ENCODE measurements around the gene UCHL5. TPM values are rescaled to one million over a fixed set of nuclear protein-coding genes. Genes with fewer than 3 reads are reported as not detected.
A peak's percentile ranks its signal among the peaks of the same experiment; 100 is the strongest.
"Not testable (repeated sequence)": the region's sequence is repeated elsewhere in the genome, so short reads cannot be mapped to it uniquely, and the experiment has no call there.

UCHL5 gene
- total and polyA plus RNA-seq, 3 experiments from 2014 or later: 54.4 to 110 (median 106) TPM

- H3K9me3 ChIP-seq (ENCODE audit: low read length): no peaks in the 10 kb centered on the region
- peaks cover 2 to 10% (median 3%) of the 10 kb centered on the region in 3 donors for H3K36me3 Mint-ChIP-seq
- POLR2A ChIA-PET: no interaction called here
- no peaks in the 10 kb centered on the region for H3K4me1 ChIP-seq (ENCODE audit: insufficient read depth, low read length)
- no peak overlapping the region for H3K27ac ChIP-seq (ENCODE audit: low read depth, low read length)
- H3K4me3 ChIP-seq (ENCODE audit: low read length): no peak overlapping the region
- H3K9me3 Mint-ChIP-seq: no peaks in the 10 kb centered on the region
- no peak overlapping the region for H3K27ac Mint-ChIP-seq
- CTCF ChIA-PET: no interaction called here
- no peak overlapping the region for H3K4me3 Mint-ChIP-seq
- DNase-seq: no peak
- H3K36me3 ChIP-seq (ENCODE audit: insufficient read depth, low read length): no peaks in the 10 kb centered on the region
- H3K27me3 Mint-ChIP-seq: peaks cover 0 to 2% of the 10 kb centered on the region in 2 donors
- H3K27me3 ChIP-seq (ENCODE audit: insufficient read depth, low read length, poor library complexity, severe bottlenecking): no peaks in the 10 kb centered on the region
- H3K4me1 Mint-ChIP-seq: peaks cover 0 to 13% (median 10%) of the 10 kb centered on the region in 3 donors
Measured at GRCh38 chr1:192980856-192981255, 78.3 kb downstream of the UCHL5 start.

DNA sequence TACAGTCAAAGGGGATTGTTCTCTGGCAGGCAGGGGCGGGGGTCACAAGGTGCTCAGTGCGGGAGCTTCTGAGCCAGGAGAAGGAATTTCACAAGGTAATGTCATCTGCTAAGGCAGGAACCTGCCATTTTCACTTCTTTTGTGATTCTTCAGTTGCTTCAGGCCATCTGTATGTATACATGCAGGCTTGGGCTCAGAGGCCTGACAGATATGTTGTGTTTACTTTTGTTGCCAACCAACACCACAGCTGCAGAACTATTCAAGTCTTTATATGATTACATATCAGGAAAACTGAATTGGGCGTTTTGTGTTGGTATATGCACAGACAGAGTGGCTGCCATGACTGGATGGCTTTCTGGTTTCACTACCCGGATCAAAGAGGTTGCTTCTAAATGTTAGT is 78.8 kb downstream of the UCHL5 start:
- H3K4me1 ChIP-seq (ENCODE audit: insufficient read depth, low read length); H3K27me3 Mint-ChIP-seq; H3K36me3 ChIP-seq (ENCODE audit: insufficient read depth, low read length); H3K27me3 ChIP-seq (ENCODE audit: insufficient read depth, low read length, poor library complexity, severe bottlenecking); H3K9me3 ChIP-seq (ENCODE audit: low read length); POLR2A ChIA-PET; H3K4me3 Mint-ChIP-seq; H3K4me3 ChIP-seq (ENCODE audit: low read length); DNase-seq; H3K9me3 Mint-ChIP-seq; CTCF ChIA-PET; H3K27ac Mint-ChIP-seq; H3K27ac ChIP-seq (ENCODE audit: low read depth, low read length): not testable (repeated sequence)
- peaks cover 0 to 10% (median 3%) of the 10 kb centered on the region in 3 donors for H3K36me3 Mint-ChIP-seq
- H3K4me1 Mint-ChIP-seq: peaks cover 0 to 13% (median 10%) of the 10 kb centered on the region in 3 donors

GRCh38 chr1:192979542-192979941 is 79.6 kb downstream of the UCHL5 start:
- no peaks in the 10 kb centered on the region for H3K36me3 ChIP-seq (ENCODE audit: insufficient read depth, low read length)
- POLR2A ChIA-PET: no interaction called here
- H3K27me3 ChIP-seq (ENCODE audit: insufficient read depth, low read length, poor library complexity, severe bottlenecking): no peaks in the 10 kb centered on the region
- H3K4me1 ChIP-seq (ENCODE audit: insufficient read depth, low read length): no peaks in the 10 kb centered on the region
- peaks cover 0 to 10% (median 3%) of the 10 kb centered on the region in 3 donors for H3K36me3 Mint-ChIP-seq
- H3K4me3 Mint-ChIP-seq: no peak overlapping the region
- H3K4me1 Mint-ChIP-seq: peaks cover 0 to 13% (median 10%) of the 10 kb centered on the region in 3 donors
- no peak overlapping the region for H3K4me3 ChIP-seq (ENCODE audit: low read length)
- no peak overlapping the region for H3K27ac ChIP-seq (ENCODE audit: low read depth, low read length)
- H3K27me3 Mint-ChIP-seq: peaks cover 0 to 2% of the 10 kb centered on the region in 2 donors
- no peak for DNase-seq
- H3K27ac Mint-ChIP-seq: no peak overlapping the region
- no peaks in the 10 kb centered on the region for H3K9me3 Mint-ChIP-seq
- H3K9me3 ChIP-seq (ENCODE audit: low read length): no peaks in the 10 kb centered on the region
- CTCF ChIA-PET: no interaction called here

DNA sequence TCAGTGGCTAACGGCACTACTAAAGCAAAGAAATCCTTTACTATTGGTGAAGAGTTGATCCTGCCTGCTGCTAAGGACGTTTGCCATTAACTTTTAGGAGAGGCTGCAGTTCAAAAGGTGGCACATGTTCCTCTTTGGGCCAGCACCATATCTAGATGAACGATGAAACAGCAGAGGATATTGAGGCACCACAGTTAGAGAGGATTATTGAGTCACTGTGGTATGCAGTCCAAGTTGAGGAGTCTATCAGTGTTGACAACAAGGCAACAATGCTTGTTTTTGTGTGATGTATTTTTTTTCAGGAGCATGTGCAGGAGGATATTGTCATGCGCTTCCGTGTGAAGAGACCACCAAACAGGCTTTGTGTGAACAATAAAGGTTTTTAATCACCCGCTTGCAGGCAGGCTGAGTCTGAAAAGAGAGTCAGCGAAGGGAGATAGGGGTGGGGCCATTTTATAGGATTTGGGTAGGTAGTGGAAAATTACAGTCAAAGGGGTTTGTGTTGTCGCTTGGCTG is 80.9 kb downstream of the UCHL5 start:
- ChIA-PET POLR2A (no interaction called here), CTCF (no interaction called here)
- Histone ChIP-seq H3K4me1 (ENCODE audit: insufficient read depth, low read length) (no peaks in the 10 kb centered on the region), H3K27me3 (ENCODE audit: insufficient read depth, low read length, poor library complexity, severe bottlenecking) (no peaks in the 10 kb centered on the region), H3K36me3 (ENCODE audit: insufficient read depth, low read length) (no peaks in the 10 kb centered on the region), H3K9me3 (ENCODE audit: low read length) (no peaks in the 10 kb centered on the region), H3K27ac (ENCODE audit: low read depth, low read length) (no peak overlapping the region), H3K4me3 (ENCODE audit: low read length) (no peak overlapping the region)
- Mint-ChIP-seq H3K27me3 (peaks cover 0 to 2% of the 10 kb centered on the region in 2 donors), H3K4me3 (no peak overlapping the region), H3K9me3 (no peaks in the 10 kb centered on the region), H3K36me3 (peaks cover 0 to 10% (median 3%) of the 10 kb centered on the region in 3 donors), H3K27ac (peak overlapping the region in 1 of 8 donors; percentile 58), H3K4me1 (peaks cover 0 to 5% (median under 1%) of the 10 kb centered on the region in 3 donors)
- no peak for DNase-seq

GRCh38 chr1:192977089-192977706 is 82.0 kb downstream of the UCHL5 start:
- H3K36me3 ChIP-seq (ENCODE audit: insufficient read depth, low read length): no peaks in the 10 kb centered on the region
- Mint-ChIP-seq H3K36me3 (peaks cover 0 to 10% (median 3%) of the 10 kb centered on the region in 3 donors), H3K9me3 (no peaks in the 10 kb centered on the region), H3K27me3 (peaks cover 0 to 2% of the 10 kb centered on the region in 2 donors), H3K4me1 (peaks cover 0 to 4% (median 0%) of the 10 kb centered on the region in 3 donors), H3K4me3 (no peak overlapping the region), H3K27ac (no peak overlapping the region)
- H3K27me3 ChIP-seq (ENCODE audit: insufficient read depth, low read length, poor library complexity, severe bottlenecking): no peaks in the 10 kb centered on the region
- no peak for DNase-seq
- H3K27ac ChIP-seq (ENCODE audit: low read depth, low read length): no peak overlapping the region
- CTCF ChIA-PET: no interaction called here
- no peak overlapping the region for H3K4me3 ChIP-seq (ENCODE audit: low read length)
- POLR2A ChIA-PET: no interaction called here
- H3K9me3 ChIP-seq (ENCODE audit: low read length): no peaks in the 10 kb centered on the region
- H3K4me1 ChIP-seq (ENCODE audit: insufficient read depth, low read length): no peaks in the 10 kb centered on the region

- Histone ChIP-seq H3K4me1 (ENCODE audit: insufficient read depth, low read length) (no peaks in the 10 kb centered on the region), H3K27ac (ENCODE audit: low read depth, low read length) (no peak overlapping the region), H3K36me3 (ENCODE audit: insufficient read depth, low read length) (no peaks in the 10 kb centered on the region), H3K9me3 (ENCODE audit: low read length) (no peaks in the 10 kb centered on the region), H3K27me3 (ENCODE audit: insufficient read depth, low read length, poor library complexity, severe bottlenecking) (no peaks in the 10 kb centered on the region), H3K4me3 (ENCODE audit: low read length) (no peak overlapping the region)
- Mint-ChIP-seq H3K36me3 (peaks cover 0 to 10% (median 3%) of the 10 kb centered on the region in 3 donors), H3K4me3 (no peak overlapping the region), H3K27me3 (peaks cover 0 to 2% of the 10 kb centered on the region in 2 donors), H3K4me1 (peaks cover 0 to 4% (median 0%) of the 10 kb centered on the region in 3 donors), H3K27ac (no peak overlapping the region), H3K9me3 (no peaks in the 10 kb centered on the region)
- ChIA-PET CTCF (no interaction called here), POLR2A (no interaction called here)
- no peak for DNase-seq
Measured at GRCh38 chr1:192976576-192976975, 82.6 kb downstream of the UCHL5 start.

DNA sequence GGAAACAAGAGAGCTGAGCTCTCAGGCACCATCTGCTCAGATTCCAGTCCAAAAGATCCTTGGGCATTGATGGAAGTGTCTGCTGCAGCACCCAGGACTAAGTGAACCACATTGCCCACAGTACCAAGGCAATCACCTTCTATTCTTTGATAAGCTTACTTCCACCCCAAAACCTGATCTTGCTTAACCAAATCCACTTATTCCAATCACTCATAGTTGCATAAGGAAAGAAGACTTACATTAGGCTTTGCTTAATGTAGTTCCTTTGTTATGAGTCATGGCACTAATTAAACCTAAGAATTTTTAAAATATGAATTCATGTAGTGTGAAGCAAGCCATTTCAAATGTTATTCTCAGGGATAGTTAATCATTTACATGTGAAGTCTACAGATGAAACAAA is 84.5 kb downstream of the UCHL5 start:
- POLR2A ChIA-PET: no interaction called here
- Mint-ChIP-seq H3K27ac (no peak overlapping the region), H3K9me3 (no peaks in the 10 kb centered on the region), H3K27me3 (peaks cover 0 to 3% of the 10 kb centered on the region in 2 donors), H3K36me3 (peaks cover 0 to 3% (median 1%) of the 10 kb centered on the region in 3 donors), H3K4me1 (peaks cover 0 to 4% (median 0%) of the 10 kb centered on the region in 3 donors), H3K4me3 (no peak overlapping the region)
- no peaks in the 10 kb centered on the region for H3K9me3 ChIP-seq (ENCODE audit: low read length)
- H3K27me3 ChIP-seq (ENCODE audit: insufficient read depth, low read length, poor library complexity, severe bottlenecking): no peaks in the 10 kb centered on the region
- H3K36me3 ChIP-seq (ENCODE audit: insufficient read depth, low read length): no peaks in the 10 kb centered on the region
- CTCF ChIA-PET: interaction anchor here (0.6 kb wide), 1 partner anchor 1575 kb away, joined by 3 read pairs; no protein-coding TSS in a partner anchor
- no peak overlapping the region for H3K27ac ChIP-seq (ENCODE audit: low read depth, low read length)
- DNase-seq: no peak
- H3K4me1 ChIP-seq (ENCODE audit: insufficient read depth, low read length): no peaks in the 10 kb centered on the region
- no peak overlapping the region for H3K4me3 ChIP-seq (ENCODE audit: low read length)

DNA sequence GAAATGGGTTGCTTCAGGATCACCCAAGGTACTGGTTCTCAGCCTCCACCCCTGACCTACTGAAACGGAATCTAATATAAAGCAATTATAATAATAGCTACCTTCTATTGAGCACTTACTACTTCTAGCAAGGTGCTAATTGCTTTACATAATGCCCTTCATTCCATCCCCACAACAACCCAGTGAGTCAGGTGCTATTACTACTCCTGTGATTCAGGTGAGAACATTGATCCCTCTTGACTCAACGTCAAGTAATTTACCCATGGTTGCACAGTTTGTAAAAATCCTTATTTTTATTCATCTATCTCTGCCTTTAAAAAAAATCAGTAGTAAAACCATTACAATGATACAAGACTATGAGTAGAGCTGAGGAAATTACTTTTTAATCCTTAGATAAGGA is 85.2 kb downstream of the UCHL5 start:
- H3K27me3 ChIP-seq (ENCODE audit: insufficient read depth, low read length, poor library complexity, severe bottlenecking): no peaks in the 10 kb centered on the region
- Mint-ChIP-seq H3K9me3 (no peaks in the 10 kb centered on the region), H3K27me3 (peaks cover 0 to 3% of the 10 kb centered on the region in 2 donors), H3K4me3 (no peak overlapping the region), H3K27ac (no peak overlapping the region), H3K4me1 (no peaks in the 10 kb centered on the region), H3K36me3 (no peaks in the 10 kb centered on the region)
- H3K27ac ChIP-seq (ENCODE audit: low read depth, low read length): no peak overlapping the region
- H3K4me3 ChIP-seq (ENCODE audit: low read length): no peak overlapping the region
- H3K9me3 ChIP-seq (ENCODE audit: low read length): no peaks in the 10 kb centered on the region
- H3K4me1 ChIP-seq (ENCODE audit: insufficient read depth, low read length): no peaks in the 10 kb centered on the region
- POLR2A ChIA-PET: no interaction called here
- DNase-seq: no peak
- CTCF ChIA-PET: no interaction called here
- no peaks in the 10 kb centered on the region for H3K36me3 ChIP-seq (ENCODE audit: insufficient read depth, low read length)

Data from CD8-positive, alpha-beta memory T cell (primary cell).